ENCODE results near the gene CD244.

CD244 gene

GRCh38 chr1:160846281-160846680 lies 16.4 kb downstream of the CD244 start:
- no peak for DNase-seq (ENCODE audit: low spot score)

- no peak for DNase-seq (ENCODE audit: low spot score)
These were observed 18.0 kb downstream of the CD244 start for GRCh38 chr1:160844447-160845232.

GRCh38 chr1:160841079-160841478 lies 21.6 kb downstream of the CD244 start:
- no peak for DNase-seq (ENCODE audit: low spot score)

- no peak for DNase-seq (ENCODE audit: low spot score)
These were observed 22.9 kb downstream of the CD244 start for GRCh38 chr1:160839746-160840145.

- no peak for DNase-seq (ENCODE audit: low spot score)
These were observed 23.8 kb downstream of the CD244 start for GRCh38 chr1:160838888-160839287.

GRCh38 chr1:160837558-160838205 lies 25.0 kb downstream of the CD244 start:
- peak; percentile 7 for DNase-seq (ENCODE audit: low spot score)

GRCh38 chr1:160836981-160837557 lies 25.6 kb downstream of the CD244 start:
- DNase-seq (ENCODE audit: low spot score), result no peak

GRCh38 chr1:160836561-160836960 lies 26.1 kb downstream of the CD244 start:
- no peak for DNase-seq (ENCODE audit: low spot score)

GRCh38 chr1:160835751-160836150 lies 26.9 kb downstream of the CD244 start:
- no peak for DNase-seq (ENCODE audit: low spot score)

GRCh38 chr1:160834945-160835565 lies 27.6 kb downstream of the CD244 start:
- DNase-seq (ENCODE audit: low spot score), result peak; percentile 39

- DNase-seq (ENCODE audit: low spot score), result peak; percentile 4
These were observed 32.1 kb downstream of the CD244 start for GRCh38 chr1:160830321-160831153.

GRCh38 chr1:160829766-160830165 lies 32.9 kb downstream of the CD244 start:
- DNase-seq (ENCODE audit: low spot score), result no peak

- no peak for DNase-seq (ENCODE audit: low spot score)
These were observed 35.3 kb downstream of the CD244 start for GRCh38 chr1:160827418-160827817.

GRCh38 chr1:160826546-160826945 lies 36.1 kb downstream of the CD244 start:
- DNase-seq (ENCODE audit: low spot score), result no peak

- no peak for DNase-seq (ENCODE audit: low spot score)
These were observed 39.4 kb downstream of the CD244 start for GRCh38 chr1:160823296-160823695.

GRCh38 chr1:160821627-160822026 lies 41.1 kb downstream of the CD244 start:
- DNase-seq (ENCODE audit: low spot score), result no peak

- DNase-seq (ENCODE audit: low spot score), result no peak
These were observed 43.5 kb downstream of the CD244 start for GRCh38 chr1:160819186-160819585.

- no peak for DNase-seq (ENCODE audit: low spot score)
These were observed 44.3 kb downstream of the CD244 start for GRCh38 chr1:160818207-160818937.

- no peak for DNase-seq (ENCODE audit: low spot score)
These were observed 47.8 kb downstream of the CD244 start for GRCh38 chr1:160814856-160815255.

- no peak for DNase-seq (ENCODE audit: low spot score)
These were observed 48.4 kb downstream of the CD244 start for GRCh38 chr1:160814316-160814715.

- DNase-seq (ENCODE audit: low spot score), result no peak
These were observed 49.5 kb downstream of the CD244 start for GRCh38 chr1:160813215-160813614.

Data from AG08395 (cell line).